Measurements from ENCODE around the gene DCAF6.

The DCAF6 gene

GRCh38 chr1:168110896-168111545, 174.5 kb downstream of the DCAF6 start:
- no peak for DNase-seq

DNA sequence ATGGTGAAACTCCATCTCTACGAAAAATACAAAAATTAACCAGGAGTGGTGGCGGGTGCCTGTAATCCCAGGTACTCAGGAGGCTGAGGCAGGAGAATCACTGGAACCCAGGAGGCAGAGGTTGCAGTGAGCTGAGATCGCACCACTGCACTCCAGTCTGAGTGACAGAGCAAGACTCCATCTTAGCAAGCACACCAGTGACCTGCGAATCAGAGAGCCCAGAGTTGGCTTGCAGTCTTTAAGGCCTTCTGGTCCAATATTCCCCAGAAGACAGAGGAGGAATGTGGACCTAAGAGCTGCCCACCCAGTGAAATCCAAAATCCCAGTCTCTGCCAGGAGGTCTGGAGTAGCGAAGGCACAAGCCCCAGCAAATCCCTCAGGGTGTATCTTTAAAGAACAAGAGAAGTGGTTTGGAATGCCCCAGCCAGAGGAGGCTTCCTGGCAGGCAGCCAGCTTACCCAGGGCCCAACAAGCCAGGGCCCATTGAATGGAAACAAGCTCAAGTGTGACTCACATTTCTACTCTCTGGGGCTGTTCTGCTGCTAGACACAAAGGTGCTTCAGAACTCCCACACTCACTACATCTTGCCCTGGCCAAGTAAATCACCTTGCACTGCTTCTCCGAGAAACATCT, 176.3 kb downstream of the DCAF6 start:
- peak; percentile 66 for DNase-seq

- DNase-seq: peak; percentile 67
Measured at GRCh38 chr1:168114845-168115244, 178.4 kb downstream of the DCAF6 start.

GRCh38 chr1:168116327-168116799, 179.9 kb downstream of the DCAF6 start:
- DNase-seq: no peak

- no peak for DNase-seq
Measured at GRCh38 chr1:168119750-168120149, 183.3 kb downstream of the DCAF6 start.

- no peak for DNase-seq
Measured at GRCh38 chr1:168121401-168122011, 185.0 kb downstream of the DCAF6 start.

DNA sequence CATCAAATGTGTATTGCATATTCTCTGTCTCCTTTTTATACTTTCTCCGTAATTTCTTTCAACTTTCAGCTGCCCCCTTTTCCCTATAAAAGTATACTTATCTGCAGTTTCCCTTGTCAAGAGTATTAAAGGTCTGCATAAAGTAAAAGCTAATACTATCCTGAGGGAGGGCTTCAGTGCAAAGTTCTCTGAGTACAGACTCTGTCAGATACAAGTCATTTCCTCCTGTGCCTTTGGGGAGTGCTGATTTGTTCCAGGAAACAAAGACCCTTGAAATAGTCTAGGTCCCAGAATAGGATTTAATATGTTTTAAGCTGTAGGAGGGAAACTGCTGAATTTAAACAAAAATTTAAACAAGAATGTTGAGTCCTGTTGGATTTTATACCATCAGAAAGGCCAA, 188.6 kb downstream of the DCAF6 start:
- no peak for DNase-seq
